GM06990 (cell line): Measurements from ENCODE around the gene MOAP1.
"Not testable (repeated sequence)": the region's sequence is repeated elsewhere in the genome, so short reads cannot be mapped to it uniquely, and the experiment has no call there.

Experiments used
- DNase-seq: peaks from one replicate; pipeline ENCODE4 v3.0.0-alpha.2; 2011; ENCODE audit not compliant: insufficient read length; ENCODE audit errors: extremely low read depth
- H3K27me3 ChIP-seq: replicated peaks from 2 replicates; pipeline ENCODE4 v1.6.0; 2011; ENCODE audit warnings: low read length; ENCODE audit not compliant: control insufficient read depth, insufficient read depth
- H3K36me3 ChIP-seq: 2 replicates; pipeline ENCODE4 v1.5.1; 2011; ENCODE audit warnings: low read length; ENCODE audit not compliant: control insufficient read depth, insufficient read depth
- H3K4me3 ChIP-seq: replicated peaks from 2 replicates; pipeline ENCODE4 v1.5.1; 2011; ENCODE audit warnings: low read depth, mild to moderate bottlenecking, control low read depth, low read length
- TF ChIP-seq, protein P1 (sequence below): IDR thresholded peaks from 2 replicates; pipeline ENCODE4 v1.5.1; 2011; ENCODE audit warnings: low read length, control low read depth, mild to moderate bottlenecking, inconsistent platforms; ENCODE audit not compliant: insufficient read depth, poor library complexity, severe bottlenecking

MOAP1 gene

DNA sequence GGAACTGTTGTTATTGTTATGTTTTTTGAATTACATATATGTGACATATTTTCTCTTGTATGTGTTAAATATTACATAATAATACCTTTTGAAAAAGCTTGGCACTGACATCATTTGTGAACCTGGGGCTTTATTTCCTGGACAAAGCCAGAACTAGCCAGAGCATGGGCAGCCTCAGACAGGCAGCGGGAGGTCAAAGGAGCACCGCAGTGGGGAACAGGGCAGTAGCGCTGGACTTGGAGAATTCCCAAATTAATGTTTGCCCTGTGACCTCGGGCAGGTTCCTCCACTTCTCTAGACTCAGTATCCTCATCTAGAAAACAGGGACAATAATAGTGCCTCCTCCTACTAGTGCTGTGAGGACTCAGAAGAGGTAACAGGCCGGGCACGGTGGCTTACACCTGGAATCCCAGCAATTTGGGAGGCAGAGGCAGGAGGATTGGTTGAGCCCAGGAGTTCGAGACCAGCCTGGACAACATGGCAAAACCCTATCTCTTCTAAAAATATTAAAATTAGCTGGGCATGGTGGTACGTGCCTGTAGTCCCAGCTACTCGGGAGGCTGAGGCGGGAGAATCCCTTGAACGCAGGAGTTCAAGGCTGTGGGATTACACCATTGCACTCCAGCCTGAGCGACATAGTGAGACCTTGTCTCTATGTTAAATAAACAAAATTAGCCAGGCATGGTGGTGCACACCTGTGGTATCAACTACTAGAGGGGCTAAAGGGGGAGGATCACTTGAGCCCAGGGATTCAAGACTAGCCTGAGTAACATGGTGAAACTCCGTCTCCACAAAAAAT lies 41.6 kb downstream of the MOAP1 start:
- H3K27me3 ChIP-seq = no peaks in the 10 kb centered on the region
- no peak for DNase-seq
- TF ChIP-seq, protein P1, sequence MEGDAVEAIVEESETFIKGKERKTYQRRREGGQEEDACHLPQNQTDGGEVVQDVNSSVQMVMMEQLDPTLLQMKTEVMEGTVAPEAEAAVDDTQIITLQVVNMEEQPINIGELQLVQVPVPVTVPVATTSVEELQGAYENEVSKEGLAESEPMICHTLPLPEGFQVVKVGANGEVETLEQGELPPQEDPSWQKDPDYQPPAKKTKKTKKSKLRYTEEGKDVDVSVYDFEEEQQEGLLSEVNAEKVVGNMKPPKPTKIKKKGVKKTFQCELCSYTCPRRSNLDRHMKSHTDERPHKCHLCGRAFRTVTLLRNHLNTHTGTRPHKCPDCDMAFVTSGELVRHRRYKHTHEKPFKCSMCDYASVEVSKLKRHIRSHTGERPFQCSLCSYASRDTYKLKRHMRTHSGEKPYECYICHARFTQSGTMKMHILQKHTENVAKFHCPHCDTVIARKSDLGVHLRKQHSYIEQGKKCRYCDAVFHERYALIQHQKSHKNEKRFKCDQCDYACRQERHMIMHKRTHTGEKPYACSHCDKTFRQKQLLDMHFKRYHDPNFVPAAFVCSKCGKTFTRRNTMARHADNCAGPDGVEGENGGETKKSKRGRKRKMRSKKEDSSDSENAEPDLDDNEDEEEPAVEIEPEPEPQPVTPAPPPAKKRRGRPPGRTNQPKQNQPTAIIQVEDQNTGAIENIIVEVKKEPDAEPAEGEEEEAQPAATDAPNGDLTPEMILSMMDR = no peak

DNA sequence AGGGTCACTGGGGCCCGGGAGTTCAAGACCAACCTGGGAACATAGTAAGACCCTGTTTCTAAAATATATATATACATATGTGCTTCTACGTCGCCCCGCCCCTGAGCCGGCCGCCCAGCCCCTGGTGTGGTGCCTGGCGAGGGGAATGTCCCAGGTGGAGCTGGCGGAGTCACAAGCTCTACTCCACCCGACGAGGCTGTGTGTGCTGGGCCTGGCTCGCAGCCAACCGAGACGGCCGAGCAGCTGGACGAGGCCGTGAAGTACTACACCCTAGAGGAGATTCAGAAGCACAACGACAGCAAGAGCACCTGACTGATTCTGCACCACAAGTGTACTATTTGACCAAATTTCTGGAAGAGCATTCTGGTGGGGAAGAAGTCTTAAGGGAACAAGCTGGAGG lies 46.8 kb downstream of the MOAP1 start:
- TF ChIP-seq, protein P1 = no peak
- no peaks in the 10 kb centered on the region for H3K36me3 ChIP-seq
- no peak for DNase-seq
- no peak overlapping the region for H3K4me3 ChIP-seq
- H3K27me3 ChIP-seq = no peaks in the 10 kb centered on the region

More for the DNA sequence above, 41.6 kb downstream of the MOAP1 start:
- Histone ChIP-seq H3K4me3 (no peak overlapping the region), H3K36me3 (no peaks in the 10 kb centered on the region)

DNA sequence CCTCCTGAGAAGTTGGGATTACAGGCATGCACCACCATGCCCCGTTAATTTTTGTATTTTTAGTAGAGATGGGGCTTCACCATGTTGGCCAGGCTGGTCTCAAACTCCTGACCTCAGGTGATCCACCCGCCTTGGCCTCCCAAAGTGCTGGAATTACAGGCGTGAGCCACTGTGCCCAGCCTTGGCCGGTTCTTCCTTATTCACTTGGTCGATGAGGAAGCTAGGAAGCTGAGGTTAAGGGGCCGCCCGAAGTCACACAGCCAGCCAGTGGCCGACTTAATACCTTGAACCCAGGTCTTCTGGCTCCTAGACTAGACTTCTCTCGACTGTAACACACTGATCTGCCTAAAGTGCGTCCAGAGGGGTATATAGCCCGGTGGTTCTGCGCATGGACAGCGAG lies 48.2 kb downstream of the MOAP1 start:
- H3K4me3 ChIP-seq, H3K36me3 ChIP-seq, DNase-seq, H3K27me3 ChIP-seq: not testable (repeated sequence)

DNA sequence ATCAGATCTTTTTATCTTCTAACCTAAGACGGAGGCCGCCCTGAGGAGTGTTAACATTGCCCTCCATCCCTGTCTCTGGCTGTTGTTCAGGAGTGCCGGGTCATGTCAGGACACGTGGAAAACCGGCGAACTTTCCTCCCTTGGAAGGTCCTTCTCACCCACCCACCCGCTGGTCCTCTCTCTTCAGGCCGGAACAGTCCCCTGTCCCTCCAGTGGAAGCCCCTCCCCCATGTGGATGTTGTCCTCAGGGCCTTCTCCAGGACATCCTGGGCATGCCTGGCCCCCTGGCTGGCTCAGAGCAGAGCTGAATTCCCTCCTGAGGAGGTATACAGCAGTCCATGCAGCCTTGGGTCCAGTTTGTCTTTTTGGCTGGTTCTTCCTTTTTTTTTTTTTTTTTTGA lies 48.7 kb downstream of the MOAP1 start:
- Histone ChIP-seq H3K27me3 (no peaks in the 10 kb centered on the region), H3K4me3 (no peak overlapping the region), H3K36me3 (no peaks in the 10 kb centered on the region)
- DNase-seq = no peak
- TF ChIP-seq, protein P1 = no peak

DNA sequence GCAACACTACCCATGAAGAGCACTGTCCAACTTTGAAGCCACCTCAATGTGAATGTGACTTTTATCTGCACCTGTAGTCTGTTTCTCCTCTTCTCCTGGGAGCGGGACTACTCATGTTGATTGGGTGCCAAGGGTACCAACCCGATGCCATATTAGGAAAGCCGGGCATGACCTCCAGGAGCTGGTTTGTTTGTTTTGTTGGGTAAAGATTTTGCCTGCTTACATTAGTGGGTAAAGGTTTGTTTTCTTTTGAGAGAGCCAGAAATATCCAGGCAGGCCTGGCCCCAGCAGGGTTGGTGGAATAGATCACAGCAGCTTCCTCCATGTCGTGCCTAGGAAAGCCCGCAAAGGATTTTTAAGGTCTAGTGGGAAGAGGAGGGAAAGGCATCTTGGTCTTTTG lies 49.3 kb downstream of the MOAP1 start:
- Histone ChIP-seq H3K27me3 (no peaks in the 10 kb centered on the region), H3K36me3 (no peaks in the 10 kb centered on the region), H3K4me3 (no peak overlapping the region)
- TF ChIP-seq, protein P1 = no peak
- DNase-seq = no peak

DNA sequence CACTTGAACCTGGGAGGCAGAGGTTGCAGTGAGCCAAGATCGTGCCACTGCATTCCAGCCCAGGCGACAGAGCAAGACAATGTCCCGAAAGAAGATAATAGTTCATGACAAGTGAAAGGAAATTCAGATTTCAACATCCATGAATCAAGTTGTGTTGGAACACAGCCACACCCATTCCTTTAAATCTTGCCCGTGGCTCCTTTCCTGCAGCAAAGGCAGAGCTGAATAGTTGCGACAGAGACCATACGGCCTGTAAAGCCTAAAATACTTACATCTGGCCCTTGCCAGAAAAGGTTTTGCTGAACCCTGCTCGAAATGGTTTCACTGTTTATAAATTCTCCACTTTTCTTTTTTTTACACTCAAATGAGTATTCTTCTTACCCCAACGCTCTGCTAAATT lies 51.2 kb downstream of the MOAP1 start:
- DNase-seq = no peak
- H3K36me3 ChIP-seq = no peaks in the 10 kb centered on the region
- no peak overlapping the region for H3K4me3 ChIP-seq
- no peaks in the 10 kb centered on the region; the same call in 1 of the 2 replicates for H3K27me3 ChIP-seq
- TF ChIP-seq, protein P1 = no peak
